ENCODE data around the gene KIAA1217.

KIAA1217 gene

GRCh38 chr10:24590697-24591457, 381.9 kb downstream of the KIAA1217 start:
- no peak for DNase-seq (ENCODE audit: low spot score)

DNA sequence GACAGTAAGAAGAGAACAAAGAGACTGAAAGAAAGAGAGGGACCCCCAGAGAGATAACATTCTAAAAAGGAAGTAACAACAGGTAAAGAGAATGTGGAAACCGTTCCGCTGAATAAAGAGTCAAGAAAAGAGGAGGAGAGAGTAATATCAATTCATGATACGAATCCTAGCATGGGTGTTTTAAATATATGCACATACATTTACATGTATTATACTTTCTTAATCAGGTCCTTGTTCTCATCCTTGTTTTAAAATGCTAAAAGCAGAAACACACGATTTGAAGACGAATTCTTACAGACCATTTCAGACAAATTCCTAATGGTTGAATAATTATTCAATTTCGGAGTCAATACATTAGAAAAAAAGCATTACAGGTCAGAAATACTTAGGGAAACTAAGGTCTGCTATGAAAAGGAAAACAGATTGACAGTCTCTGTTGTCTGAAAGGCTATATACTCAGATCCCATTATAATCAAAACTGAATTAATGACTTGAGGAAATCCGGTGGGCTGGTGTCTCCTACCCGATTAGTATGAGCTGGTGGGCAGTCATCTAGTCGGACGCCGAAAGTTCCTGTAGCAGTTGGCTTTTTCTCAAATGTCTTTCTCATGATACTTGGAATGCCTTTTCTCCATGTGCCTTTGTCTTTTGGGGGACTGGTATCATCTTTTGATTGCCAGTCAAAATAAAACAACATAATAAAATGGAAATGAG, 387.4 kb downstream of the KIAA1217 start:
- DNase-seq (ENCODE audit: low spot score) = no peak

DNA sequence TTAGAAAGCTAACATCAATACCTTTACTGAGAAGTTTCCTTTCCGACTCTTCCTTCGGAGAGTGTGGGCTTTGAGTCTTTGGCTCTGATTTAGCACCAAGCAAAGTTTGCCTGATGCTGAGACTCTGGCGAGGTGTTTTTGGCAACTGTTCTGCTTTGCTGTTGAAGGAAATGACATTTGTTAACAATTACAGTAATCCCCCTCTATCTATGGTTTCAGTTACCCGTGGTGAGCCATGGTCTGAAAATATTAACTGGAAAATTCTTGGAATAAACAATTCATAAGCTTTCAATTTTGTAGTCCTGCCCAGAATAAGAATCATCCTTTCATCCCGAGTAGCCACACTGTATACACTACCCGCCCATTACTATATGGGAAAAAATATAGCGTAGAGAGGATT, 388.5 kb downstream of the KIAA1217 start:
- no peak for DNase-seq (ENCODE audit: low spot score)

Small RNA genes within 50 kb of the gene (small RNA-seq; reads per million reads assigned to genes)
- 0 reads per million in 2 experiments for gene AC063961.1
- 0 reads per million in 2 experiments for gene MIR603
